Fibroblast of lung (primary cell): ENCODE measurements around the gene OBSCN.

Experiments used
- CTCF ChIP-seq, 2 donors: IDR thresholded peaks in 1 of 2; conservative IDR thresholded peaks in 1 of 2; 1 replicate in 1 of 2; 2 replicates in 1 of 2; pipeline ENCODE4 v1.5.1; 2011 to 2012; ENCODE audit warnings: low read length in 2 of 2, control low read depth in 1 of 2, inconsistent platforms in 1 of 2, low read depth in 1 of 2, mild to moderate bottlenecking in 1 of 2
- EZH2 ChIP-seq: IDR thresholded peaks from 2 replicates; pipeline ENCODE4 v1.5.1; 2012; ENCODE audit warnings: low read length, control low read depth, mild to moderate bottlenecking; ENCODE audit errors: missing control alignments

GRCh38 chr1:228319352-228320088 is 111.7 kb downstream of the OBSCN start:
- no peak for TF ChIP-seq CTCF (conservative IDR thresholded peaks at IDR 0.05 in 1 of 2, IDR thresholded peaks at IDR 0.05 in 1 of 2; ENCODE audit: low read depth in 1 of 2, low read length in 2 of 2)
- TF ChIP-seq EZH2: no peak
